CD4-positive, alpha-beta T cell treated with Interferon gamma for 1 hour (primary cell): ENCODE data around the gene VEGFC.

Source experiments
- DNase-seq: peaks from one replicate; pipeline ENCODE4 v3.0.0-alpha.2; 2020

The VEGFC gene

DNA sequence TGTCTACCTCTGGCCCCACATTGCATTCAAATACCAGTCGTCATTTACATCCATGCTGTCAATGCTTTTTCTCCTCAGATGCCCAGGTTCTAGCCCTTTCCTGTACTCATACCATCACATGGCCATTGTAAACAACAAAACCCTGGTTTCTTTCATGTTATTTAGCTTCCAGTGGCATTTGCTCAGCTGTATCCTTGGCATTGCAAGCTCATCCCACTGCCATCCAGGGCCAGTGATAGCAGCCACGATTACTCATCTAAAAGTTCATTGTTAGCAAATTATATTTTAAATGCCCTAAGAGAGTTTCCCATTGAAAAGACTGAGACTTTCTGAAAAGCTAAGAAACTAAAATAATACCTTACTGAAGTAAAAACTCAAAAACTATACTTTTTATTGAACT, 34.0 kb downstream of the VEGFC start:
- DNase-seq: no peak

DNA sequence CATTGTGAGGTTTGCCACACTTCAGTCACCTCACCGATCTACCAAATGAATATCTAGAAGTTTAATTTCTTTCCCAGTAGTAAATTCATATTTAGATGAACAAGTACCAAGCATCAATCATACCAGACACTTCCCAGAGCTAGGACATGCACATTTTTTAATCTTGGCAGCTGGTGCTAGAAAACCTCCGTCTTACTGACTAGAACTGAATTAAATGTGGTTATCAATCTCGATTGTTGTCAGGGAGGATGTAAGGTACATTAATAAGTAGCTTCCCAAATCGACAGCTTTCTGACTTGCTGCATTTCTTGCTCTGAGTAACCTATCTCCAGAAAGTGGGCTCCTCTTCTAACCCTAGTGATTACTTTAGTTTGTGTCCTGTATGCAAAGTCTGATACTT, 34.4 kb downstream of the VEGFC start:
- DNase-seq: no peak

DNA sequence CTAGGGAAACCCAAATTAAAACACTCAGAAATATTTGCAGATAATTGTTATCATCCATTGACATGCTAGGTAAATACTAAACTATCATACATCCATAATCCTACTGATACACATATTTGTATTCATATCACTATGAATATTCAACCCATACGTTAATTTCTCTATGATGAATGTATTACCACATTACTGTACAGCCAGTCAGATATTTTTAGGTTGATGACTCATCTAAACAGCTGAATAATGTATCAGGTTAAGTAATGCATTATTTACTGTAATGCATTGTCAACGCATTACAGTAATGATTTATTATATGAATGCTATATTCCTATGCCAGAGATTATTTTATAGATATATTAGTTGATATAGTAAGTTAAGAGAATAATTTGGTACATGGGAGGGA, 37.1 kb downstream of the VEGFC start:
- DNase-seq: no peak

DNA sequence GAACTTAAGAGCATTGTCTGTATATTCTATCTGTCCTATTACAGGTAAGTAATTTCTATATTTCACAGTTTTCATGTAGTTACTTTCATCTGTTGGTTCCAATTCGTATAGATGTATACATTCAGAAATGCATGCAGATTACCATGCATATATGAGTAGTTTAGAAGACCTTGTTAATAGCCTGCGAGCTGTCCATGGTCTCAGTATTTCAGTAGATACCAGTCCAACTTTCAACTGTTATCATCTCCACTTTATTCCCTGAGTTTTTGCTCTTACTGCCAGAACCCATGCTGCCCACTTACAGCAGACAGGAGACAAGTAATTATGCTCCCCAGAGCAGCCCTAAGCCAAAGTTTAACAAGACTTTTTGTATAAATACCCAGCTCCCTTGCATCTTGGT, 37.7 kb downstream of the VEGFC start:
- no peak for DNase-seq

DNA sequence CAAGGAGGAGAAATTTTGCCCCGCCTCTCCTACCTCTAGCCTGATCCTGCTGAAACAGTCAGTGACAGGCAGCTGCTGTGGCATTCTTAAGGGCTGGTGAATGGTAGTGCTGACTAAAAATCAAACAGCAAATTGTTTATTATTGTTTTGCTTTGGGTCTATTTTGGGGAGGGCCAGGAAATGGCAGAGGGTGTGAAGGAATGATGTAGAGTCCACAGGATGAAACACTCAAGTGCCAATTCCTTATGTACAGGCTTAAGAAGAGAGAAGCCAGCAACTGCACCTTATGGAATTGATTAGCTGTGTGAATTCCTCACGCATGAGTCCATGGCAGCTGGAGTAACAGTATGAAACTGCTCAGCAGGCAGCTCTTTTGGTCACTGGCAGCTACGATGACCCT, 39.7 kb downstream of the VEGFC start:
- no peak for DNase-seq

DNA sequence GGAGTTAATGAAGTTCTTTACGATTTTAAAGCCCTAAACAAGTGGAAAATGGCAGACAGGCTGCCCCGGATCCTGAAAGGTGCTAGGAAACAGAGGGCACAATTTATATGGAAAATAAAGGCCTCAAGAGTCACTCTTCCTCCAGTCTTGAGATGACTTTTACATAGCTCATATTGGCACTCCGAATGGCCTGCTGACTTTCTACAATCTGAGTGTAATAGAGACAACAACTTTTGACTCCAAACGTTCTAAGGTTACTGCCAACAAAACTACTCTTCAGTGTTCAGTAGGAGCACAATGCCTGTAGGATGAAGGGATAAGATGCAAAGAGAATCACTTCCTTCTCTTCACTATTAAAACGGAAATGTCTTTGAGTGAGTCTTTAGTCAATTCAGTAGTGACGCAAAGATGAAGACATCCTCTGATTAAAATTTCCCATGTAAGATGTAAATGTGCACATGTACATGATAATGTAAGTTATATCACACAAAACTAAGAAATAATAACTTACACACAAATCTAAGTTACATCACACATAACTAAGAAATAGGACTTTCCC, 40.5 kb downstream of the VEGFC start:
- no peak for DNase-seq

DNA sequence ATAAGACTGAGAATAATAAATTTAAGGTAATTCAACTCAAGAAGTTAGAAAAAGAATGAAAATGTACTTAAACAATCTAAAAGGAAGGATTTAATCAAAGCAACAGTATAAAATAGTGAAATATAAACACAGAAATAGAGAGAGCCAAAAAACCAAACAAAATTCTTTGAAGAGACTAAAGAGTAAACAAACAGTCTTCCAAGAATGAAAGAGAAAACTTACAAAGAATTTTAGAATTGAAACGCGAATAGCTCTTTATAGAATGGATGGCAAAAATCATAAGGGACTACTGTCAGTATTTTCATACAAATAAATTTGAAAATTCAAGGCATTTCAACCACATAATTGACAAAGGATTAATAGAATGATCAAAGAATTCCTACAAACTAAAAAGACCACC, 41.7 kb downstream of the VEGFC start:
- no peak for DNase-seq

DNA sequence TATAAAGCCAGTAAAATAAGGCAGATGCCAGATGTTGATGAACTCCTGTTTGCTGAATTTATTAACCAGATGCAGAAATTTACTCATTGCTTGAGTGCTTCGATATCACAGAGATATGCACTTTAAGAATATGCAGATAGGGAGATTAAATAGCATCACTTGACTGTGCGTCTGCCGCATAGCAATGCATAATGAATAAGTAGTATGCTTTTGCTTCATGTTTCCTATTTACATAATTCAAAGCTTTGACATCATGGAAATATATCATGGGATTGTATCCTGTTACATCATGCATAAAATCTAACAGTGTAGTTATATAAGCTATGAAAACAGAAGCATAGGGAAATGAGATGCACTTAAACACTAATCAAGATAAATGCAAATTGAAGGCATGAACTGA, 45.9 kb downstream of the VEGFC start:
- no peak for DNase-seq

DNA sequence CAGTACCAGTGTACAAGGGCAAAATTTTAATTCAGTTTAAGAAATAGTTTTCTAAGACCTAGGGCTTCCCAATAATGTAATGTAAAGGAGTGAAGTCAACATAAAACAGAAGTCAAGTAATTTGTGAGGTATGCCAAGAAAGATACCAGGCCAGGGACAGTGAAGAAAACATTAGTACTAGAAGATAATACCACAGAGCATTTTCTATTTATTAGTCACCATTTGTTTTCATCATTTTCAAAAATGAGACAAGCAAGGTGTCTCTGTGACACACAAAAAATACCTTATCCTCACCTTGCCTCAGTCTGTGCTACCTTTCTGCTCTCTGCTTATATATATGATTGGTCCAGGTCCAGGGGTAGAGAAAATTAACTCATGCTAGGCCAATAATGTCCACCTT, 46.8 kb downstream of the VEGFC start:
- no peak for DNase-seq

DNA sequence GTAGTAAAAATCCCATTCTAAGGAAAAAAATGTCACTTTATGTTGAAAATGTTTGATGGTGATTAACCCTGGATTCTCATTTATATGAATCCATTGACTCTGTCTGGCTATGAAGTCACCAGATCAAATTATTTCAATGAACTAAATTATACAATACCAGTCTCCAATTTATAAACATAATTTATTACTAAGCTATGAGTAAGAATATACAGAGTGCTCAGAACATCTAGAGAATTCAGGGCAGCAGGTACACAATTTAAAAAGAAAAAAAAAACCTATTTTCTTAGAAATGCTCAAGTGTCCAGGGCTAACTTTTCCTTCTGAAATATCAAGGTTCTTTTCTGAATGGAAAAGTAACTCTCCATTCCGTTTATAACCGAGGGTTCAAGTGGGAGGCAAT, 48.6 kb downstream of the VEGFC start:
- no peak for DNase-seq

DNA sequence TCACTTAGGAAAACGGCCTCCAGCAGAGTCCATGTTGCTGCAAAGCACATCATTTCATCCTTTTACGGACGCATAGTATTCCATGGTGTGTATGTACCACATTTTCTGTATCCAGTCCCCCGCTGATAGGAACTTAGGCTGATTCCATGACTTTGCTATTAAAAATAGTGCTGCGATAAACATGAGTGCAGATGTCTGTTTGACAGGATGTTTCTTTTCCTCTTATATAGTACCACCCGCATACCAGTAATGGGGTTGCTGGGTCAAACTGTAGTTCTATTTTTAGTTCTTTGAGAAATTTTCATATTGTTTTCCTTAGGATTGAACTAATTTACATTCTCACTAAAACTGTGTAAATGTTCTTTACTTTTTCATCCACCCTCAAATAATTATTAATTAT, 50.5 kb downstream of the VEGFC start:
- DNase-seq: no peak

DNA sequence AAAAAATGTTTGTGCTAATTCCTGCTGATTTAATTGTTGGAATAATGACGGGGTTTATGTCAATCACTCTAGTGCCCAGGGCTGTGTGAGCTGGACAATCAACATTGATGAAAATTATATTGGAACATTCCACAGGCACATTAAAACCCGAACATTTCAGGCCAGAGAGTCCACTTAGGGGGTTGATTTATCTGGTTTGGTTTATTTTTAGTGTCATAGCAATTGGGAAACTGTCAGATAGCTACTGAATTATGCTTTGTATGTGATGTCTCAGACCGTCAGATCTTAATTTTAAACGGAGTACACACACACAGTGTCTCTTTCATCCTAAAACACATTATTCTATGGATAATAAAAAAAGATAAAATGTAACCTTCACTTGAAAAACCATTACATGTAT, 51.5 kb downstream of the VEGFC start:
- DNase-seq: no peak

DNA sequence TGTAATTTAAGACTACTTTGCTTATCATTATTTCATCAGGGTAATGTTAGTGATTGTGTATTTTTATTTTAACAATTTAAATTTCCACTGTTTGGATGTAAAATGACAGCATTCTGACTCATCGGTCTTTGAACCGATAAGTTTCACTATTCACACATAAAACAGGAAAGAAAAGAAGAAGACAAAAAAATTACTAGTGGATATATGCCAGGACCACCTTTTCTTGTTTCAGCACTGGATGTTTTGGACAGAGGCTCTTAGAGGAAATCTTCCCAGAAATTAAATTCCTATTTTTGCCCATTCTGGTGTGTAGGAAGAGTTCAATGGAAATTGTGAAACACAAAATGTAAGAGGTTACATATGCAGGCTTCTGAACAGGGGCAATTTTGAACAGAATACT, 57.4 kb downstream of the VEGFC start:
- no peak for DNase-seq

DNA sequence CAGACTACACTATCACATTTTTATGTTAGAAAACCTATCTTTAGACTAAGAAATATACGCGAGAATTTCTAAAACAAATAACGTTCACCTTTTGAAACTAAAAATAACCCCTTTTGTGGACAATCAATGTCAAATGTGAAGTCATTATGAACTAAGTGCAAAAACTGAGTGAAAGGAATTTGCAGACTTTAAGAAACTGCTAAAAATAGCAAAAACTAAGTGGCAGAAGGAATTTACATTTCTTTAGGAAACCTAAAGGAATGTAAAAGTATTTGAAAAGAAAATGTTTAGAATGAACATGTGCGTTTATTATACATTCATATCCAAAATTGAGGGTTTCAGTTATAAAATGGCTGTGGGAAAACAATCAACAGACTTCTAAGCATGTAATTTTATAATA, 58.3 kb downstream of the VEGFC start:
- DNase-seq: no peak

DNA sequence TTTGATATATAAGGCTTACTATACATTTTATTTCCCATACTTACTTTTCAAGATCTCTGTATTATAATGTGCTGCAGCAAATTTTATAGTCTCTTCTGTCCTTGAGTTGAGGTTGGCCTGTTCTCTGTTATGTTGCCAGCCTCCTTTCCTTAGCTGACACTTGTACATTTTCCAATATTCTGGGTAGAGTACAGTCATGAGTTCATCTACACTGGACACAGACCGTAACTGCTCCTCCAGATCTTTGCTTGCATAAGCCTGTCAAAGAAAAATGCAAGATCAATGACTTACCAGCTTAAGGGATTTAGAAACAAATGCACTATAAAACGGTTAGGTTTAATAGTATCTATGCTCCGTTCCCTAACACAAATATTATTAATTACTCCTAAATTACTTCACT, 63.2 kb downstream of the VEGFC start:
- DNase-seq: no peak

DNA sequence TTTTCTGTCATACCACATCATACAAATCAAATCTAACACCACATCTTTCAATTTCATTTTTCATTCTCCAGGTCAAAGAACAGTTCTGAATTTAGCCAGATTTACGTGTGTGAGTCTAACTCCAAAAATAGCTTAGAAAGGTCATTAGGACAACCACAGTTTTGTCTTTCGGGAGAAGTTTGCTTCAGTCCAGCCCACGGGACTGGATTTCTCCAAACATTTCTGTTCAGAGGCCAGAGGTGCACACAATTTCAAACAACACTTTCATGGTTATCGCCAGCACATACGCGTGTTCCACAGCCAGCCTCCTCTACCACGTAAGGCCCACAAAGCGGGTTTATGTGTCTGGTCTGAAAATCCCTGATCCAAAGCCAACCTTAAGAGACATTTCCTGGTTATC, 65.9 kb downstream of the VEGFC start:
- DNase-seq: no peak

DNA sequence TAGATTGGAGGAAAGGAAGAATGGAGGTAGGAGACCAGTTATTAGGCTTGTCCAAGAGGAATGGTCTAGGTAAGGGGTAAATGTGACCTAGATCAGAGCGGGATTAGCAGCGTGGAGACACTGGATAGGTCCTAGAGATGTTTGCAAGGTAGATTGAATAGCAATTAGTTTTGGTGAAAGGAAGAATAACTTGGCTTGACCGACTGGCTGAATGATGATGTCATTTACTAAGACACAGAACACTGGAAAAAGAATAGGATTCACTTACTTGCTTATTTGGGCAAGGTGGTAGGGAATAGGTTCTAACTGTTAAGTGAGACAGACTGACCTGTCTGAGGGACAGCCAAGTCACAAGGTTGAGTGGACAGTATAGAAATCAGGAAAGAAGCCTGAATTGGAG, 71.3 kb downstream of the VEGFC start:
- DNase-seq: no peak

DNA sequence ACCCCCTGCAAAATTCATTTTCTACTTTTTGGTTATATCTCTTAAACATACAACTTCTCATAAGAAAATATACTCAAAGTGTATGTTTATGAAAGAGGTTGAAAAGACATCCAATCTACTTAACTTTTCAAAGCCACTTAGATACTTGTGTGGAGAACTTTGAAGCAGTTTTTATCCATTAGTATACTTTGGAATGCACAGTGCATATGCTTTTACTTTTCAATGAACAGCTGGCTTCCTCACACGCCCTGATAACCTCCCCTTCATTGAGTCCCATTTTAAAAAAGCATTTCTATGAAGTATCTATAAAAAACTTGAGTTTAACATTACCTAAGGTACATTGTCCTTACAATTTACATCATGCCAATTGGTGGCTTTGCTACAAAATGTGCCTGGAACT, 73.8 kb downstream of the VEGFC start:
- no peak for DNase-seq

DNA sequence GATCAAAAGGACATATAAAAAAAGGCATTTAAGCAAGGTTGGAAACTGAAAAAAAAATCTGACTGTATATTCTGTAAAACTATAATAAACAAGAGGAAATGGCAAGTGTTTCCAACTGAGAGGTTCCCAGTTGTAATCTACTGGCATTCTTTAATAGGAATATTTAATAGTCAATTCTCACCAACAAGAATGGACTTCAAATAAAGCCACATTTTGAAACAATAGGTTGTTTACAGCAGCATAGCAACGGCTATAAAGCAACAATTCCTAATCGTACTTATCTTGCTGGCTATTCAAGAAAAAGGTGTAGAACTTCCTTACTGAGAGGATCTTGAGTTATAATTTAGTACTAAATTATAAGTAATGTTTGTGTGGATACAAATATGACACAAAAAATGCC, 75.5 kb downstream of the VEGFC start:
- DNase-seq: no peak

DNA sequence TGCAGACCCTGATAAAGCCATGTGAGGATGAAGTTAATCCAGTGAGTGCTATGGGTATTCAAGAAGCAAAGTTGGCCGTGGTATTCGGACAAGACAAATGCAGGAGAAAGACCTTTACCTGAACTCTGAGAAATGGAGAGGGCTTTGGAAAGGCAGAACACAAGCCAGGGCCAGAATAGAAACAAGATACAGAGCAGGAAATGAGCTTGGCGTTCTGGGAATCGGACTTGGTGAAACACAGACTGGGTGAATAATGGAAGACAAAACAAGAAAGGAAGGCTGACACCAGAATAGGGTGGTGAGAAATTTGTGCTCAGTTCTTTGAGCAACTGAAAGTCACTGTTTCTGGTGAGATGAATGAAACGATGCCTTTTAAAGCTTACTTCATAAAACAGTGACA, 83.3 kb downstream of the VEGFC start:
- no peak for DNase-seq

DNA sequence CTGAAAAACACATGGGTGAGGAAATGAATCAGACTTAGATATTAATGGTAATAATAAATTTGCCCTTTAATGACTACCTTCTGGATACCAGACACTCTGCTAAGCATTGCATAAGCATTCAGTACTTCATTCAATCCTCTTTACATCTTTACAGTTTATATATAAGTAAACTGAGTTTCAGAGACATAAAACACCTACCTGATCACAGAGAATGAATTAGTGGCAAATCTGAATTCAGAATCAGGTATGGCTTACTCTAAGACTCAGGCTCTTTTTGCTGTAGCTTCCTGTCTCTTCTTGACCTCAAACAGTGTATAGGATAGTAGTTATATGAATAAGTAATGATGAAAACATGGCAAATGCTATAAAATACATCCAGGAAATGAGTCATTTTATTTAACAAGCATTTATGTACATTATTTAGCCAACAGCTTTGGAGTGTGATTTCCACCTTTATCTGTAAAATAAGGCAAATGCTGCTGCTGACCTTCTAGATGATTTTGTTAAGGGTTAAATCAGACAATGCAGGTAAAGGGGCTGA, 83.9 kb downstream of the VEGFC start:
- no peak for DNase-seq

DNA sequence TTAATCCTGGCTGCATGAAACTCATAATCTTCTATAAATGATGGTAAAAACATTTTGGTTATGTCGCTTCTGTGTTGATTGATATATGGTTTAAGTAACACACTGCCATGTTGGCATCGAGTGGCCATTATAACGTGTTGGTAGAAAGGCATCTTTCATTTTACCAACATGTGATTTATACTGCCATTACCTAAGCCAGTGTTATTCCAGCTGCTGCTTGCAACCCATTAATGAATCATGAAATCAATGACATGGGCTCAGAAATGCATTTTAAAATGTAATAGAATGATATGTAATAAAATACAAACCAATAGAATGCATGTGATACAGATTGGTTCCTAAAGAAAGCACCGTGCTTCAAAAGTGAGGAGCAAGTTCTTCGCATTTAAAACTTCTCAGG, 102.0 kb downstream of the VEGFC start:
- no peak for DNase-seq

DNA sequence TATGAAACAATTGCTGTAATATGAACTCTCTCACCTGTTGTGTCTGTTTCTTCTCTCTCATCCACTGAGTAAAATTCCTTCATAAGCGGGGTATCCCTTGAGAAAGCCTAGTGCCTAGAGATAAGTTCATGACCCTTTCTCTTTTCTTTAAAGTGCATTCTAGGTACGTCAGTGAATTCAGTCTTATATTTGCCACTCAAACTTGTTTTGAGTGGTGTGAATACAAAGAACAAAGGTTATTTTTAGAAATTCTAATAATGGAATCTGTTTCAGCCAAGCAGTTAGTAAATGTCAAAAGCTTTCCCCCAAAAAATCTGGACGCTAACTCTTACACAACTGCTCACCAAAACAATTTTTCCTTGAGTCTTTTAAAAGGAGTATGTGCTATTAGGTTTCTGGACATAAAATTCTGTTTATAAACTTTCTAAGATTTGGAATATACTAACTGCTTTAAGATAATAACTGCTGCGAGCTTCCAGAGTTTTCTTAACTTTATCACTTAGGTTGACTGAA, 112.0 kb downstream of the VEGFC start:
- no peak for DNase-seq

DNA sequence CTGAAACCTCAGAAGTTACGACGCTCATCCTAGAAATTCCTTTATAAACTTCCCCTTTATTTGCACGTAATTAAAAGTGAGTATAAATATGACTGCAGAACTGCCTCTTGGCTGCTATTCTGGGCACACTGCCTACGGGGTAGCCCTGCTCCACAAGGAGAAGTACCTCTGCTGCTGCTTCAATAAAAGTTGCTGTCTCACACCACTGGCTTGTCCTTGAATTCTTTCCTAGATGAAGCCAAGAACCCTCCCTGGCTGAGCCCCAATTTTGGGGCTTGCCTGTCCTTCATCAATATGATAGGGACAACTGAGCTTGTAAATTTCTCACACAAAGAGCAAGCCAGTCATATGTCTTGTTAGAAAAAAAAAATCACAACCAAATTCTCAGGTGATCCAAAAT, 115.8 kb downstream of the VEGFC start:
- no peak for DNase-seq

DNA sequence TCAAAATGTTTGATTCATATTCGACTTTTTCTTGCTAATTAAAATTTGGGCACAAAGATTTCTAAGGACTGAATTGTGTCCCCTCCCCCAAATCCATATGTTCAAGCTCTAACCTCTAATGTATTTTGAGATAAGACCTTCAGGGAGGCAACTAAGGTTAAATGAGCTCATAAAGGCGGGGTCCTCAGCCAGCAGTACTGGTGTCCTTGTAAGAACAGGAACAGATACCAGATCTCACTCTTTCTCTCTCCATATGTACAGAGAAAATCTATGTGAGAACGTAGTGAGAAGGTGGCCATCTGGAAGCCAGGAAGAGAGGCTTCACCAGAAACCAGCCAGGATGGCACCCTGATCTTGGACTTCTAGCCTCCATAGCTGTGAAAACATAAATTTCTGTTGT, 116.9 kb downstream of the VEGFC start:
- DNase-seq: no peak

DNA sequence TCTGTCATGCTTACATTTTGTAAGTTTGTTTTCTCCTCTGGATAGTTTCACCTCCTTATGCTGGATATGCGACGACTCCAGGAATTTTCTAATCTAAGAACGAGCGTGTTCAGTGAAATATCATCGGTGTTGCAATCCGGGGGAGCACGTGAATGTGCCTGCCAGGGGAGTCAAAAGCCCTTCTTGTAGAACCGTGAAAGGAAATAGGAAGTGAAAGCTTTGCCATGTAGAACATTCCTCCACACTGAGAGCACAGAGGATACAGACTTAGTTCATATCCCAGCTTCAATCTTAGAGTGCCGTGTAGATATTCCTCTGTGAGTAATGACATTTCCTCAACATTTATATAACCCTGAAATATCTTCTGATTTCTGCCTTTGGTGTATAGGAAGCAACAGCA, 121.2 kb downstream of the VEGFC start:
- DNase-seq: no peak
